Measurements from ENCODE around the gene CACNA2D3.

CACNA2D3 gene

GRCh38 chr3:54514416-54514815 lies 392.1 kb downstream of the CACNA2D3 start:
- no peak overlapping the region for H4K8ac ChIP-seq (ENCODE audit: low read depth, low read length)
- no peak overlapping the region for H2BK15ac ChIP-seq (replicated peaks; ENCODE audit: low read depth)
- no peak overlapping the region for H3K4me3 ChIP-seq (ENCODE audit: low read length)
- H3K4me1 ChIP-seq (ENCODE audit: control insufficient read depth, low read depth, low read length) = no peaks in the 10 kb centered on the region
- H2BK120ac ChIP-seq (ENCODE audit: low read depth, low read length) = no peak overlapping the region
- H3K36me3 ChIP-seq (ENCODE audit: control insufficient read depth, insufficient read depth, low read length) = no peaks in the 10 kb centered on the region
- H3K18ac ChIP-seq (ENCODE audit: low read length) = no peak overlapping the region
- no peak overlapping the region for H3K56ac ChIP-seq (ENCODE audit: low read length)
- no peak overlapping the region for H3K27ac ChIP-seq (ENCODE audit: low read depth, low read length)
- H2AK5ac ChIP-seq (ENCODE audit: low read length) = no peak overlapping the region
- H3K9ac ChIP-seq (ENCODE audit: low read length) = no peak overlapping the region
- DNase-seq = no peak
- H2BK5ac ChIP-seq (ENCODE audit: low read length) = no peak overlapping the region
- no peak overlapping the region for H3K4ac ChIP-seq (ENCODE audit: low read depth, low read length)
- no CpG with 5 or more reads among the region's 6 CpGs for WGBS (ENCODE audit: extremely low coverage, insufficient coverage, low lambda C conversion rate)
- no peaks in the 10 kb centered on the region for H3K27me3 ChIP-seq (ENCODE audit: insufficient read depth, low read length, poor library complexity)
- no peak overlapping the region for H3K23ac ChIP-seq (ENCODE audit: low read length)
- H3K79me1 ChIP-seq (ENCODE audit: low read length) = no peaks in the 10 kb centered on the region
- H4K5ac ChIP-seq (ENCODE audit: low read length) = no peak overlapping the region
- H3K4me2 ChIP-seq (ENCODE audit: low read length) = no peak overlapping the region
- no peaks in the 10 kb centered on the region for H3K79me2 ChIP-seq (ENCODE audit: control insufficient read depth, insufficient read depth, low read length)

- H3K23ac ChIP-seq (ENCODE audit: low read length) = no peak overlapping the region
- no CpG with 5 or more reads among the region's 4 CpGs for WGBS (ENCODE audit: extremely low coverage, insufficient coverage, low lambda C conversion rate)
- H3K4ac ChIP-seq (ENCODE audit: low read depth, low read length) = no peak overlapping the region
- H3K27me3 ChIP-seq (ENCODE audit: insufficient read depth, low read length, poor library complexity) = no peaks in the 10 kb centered on the region
- H3K18ac ChIP-seq (ENCODE audit: low read length) = no peak overlapping the region
- no peak overlapping the region for H3K56ac ChIP-seq (ENCODE audit: low read length)
- DNase-seq = no peak
- H2BK120ac ChIP-seq (ENCODE audit: low read depth, low read length) = no peak overlapping the region
- H3K79me1 ChIP-seq (ENCODE audit: low read length) = no peaks in the 10 kb centered on the region
- no peak overlapping the region for H2BK15ac ChIP-seq (replicated peaks; ENCODE audit: low read depth)
- H3K36me3 ChIP-seq (ENCODE audit: control insufficient read depth, insufficient read depth, low read length) = no peaks in the 10 kb centered on the region
- H2AK5ac ChIP-seq (ENCODE audit: low read length) = no peak overlapping the region
- H4K5ac ChIP-seq (ENCODE audit: low read length) = no peak overlapping the region
- H3K4me3 ChIP-seq (ENCODE audit: low read length) = no peak overlapping the region
- H3K27ac ChIP-seq (ENCODE audit: low read depth, low read length) = no peak overlapping the region
- no peaks in the 10 kb centered on the region for H3K79me2 ChIP-seq (ENCODE audit: control insufficient read depth, insufficient read depth, low read length)
- H3K4me2 ChIP-seq (ENCODE audit: low read length) = no peak overlapping the region
- H3K4me1 ChIP-seq (ENCODE audit: control insufficient read depth, low read depth, low read length) = no peaks in the 10 kb centered on the region
- no peak overlapping the region for H4K8ac ChIP-seq (ENCODE audit: low read depth, low read length)
- H2BK5ac ChIP-seq (ENCODE audit: low read length) = no peak overlapping the region
- H3K9ac ChIP-seq (ENCODE audit: low read length) = no peak overlapping the region
Measured at GRCh38 chr3:54515441-54516213, 393.3 kb downstream of the CACNA2D3 start.

- no peaks in the 10 kb centered on the region for H3K4me1 ChIP-seq (ENCODE audit: control insufficient read depth, low read depth, low read length)
- H3K27me3 ChIP-seq (ENCODE audit: insufficient read depth, low read length, poor library complexity) = no peaks in the 10 kb centered on the region
- H2AK5ac ChIP-seq (ENCODE audit: low read length) = no peak overlapping the region
- no peak overlapping the region for H2BK120ac ChIP-seq (ENCODE audit: low read depth, low read length)
- H2BK15ac ChIP-seq (replicated peaks; ENCODE audit: low read depth) = no peak overlapping the region
- H3K18ac ChIP-seq (ENCODE audit: low read length) = no peak overlapping the region
- no peak overlapping the region for H3K56ac ChIP-seq (ENCODE audit: low read length)
- H3K23ac ChIP-seq (ENCODE audit: low read length) = no peak overlapping the region
- no CpG with 5 or more reads among the region's 8 CpGs for WGBS (ENCODE audit: extremely low coverage, insufficient coverage, low lambda C conversion rate)
- H3K4me2 ChIP-seq (ENCODE audit: low read length) = no peak overlapping the region
- no peaks in the 10 kb centered on the region for H3K79me2 ChIP-seq (ENCODE audit: control insufficient read depth, insufficient read depth, low read length)
- no peak overlapping the region for H3K9ac ChIP-seq (ENCODE audit: low read length)
- H3K79me1 ChIP-seq (ENCODE audit: low read length) = no peaks in the 10 kb centered on the region
- no peaks in the 10 kb centered on the region for H3K36me3 ChIP-seq (ENCODE audit: control insufficient read depth, insufficient read depth, low read length)
- no peak overlapping the region for H3K4me3 ChIP-seq (ENCODE audit: low read length)
- no peak for DNase-seq
- H4K5ac ChIP-seq (ENCODE audit: low read length) = no peak overlapping the region
- H4K8ac ChIP-seq (ENCODE audit: low read depth, low read length) = no peak overlapping the region
- no peak overlapping the region for H2BK5ac ChIP-seq (ENCODE audit: low read length)
- H3K27ac ChIP-seq (ENCODE audit: low read depth, low read length) = no peak overlapping the region
- H3K4ac ChIP-seq (ENCODE audit: low read depth, low read length) = no peak overlapping the region
Measured at GRCh38 chr3:54517424-54517823, 395.1 kb downstream of the CACNA2D3 start.

GRCh38 chr3:54518011-54518675 lies 395.8 kb downstream of the CACNA2D3 start:
- H3K27me3 ChIP-seq (ENCODE audit: insufficient read depth, low read length, poor library complexity) = no peaks in the 10 kb centered on the region
- no peak overlapping the region for H3K27ac ChIP-seq (ENCODE audit: low read depth, low read length)
- H3K4me1 ChIP-seq (ENCODE audit: control insufficient read depth, low read depth, low read length) = no peaks in the 10 kb centered on the region
- H3K4me3 ChIP-seq (ENCODE audit: low read length) = no peak overlapping the region
- no peak overlapping the region for H4K8ac ChIP-seq (ENCODE audit: low read depth, low read length)
- H3K79me2 ChIP-seq (ENCODE audit: control insufficient read depth, insufficient read depth, low read length) = no peaks in the 10 kb centered on the region
- no peak overlapping the region for H2BK5ac ChIP-seq (ENCODE audit: low read length)
- no CpG with 5 or more reads among the region's 8 CpGs for WGBS (ENCODE audit: extremely low coverage, insufficient coverage, low lambda C conversion rate)
- H3K4ac ChIP-seq (ENCODE audit: low read depth, low read length) = no peak overlapping the region
- no peak overlapping the region for H3K23ac ChIP-seq (ENCODE audit: low read length)
- no peak for DNase-seq
- H2BK120ac ChIP-seq (ENCODE audit: low read depth, low read length) = no peak overlapping the region
- H3K36me3 ChIP-seq (ENCODE audit: control insufficient read depth, insufficient read depth, low read length) = no peaks in the 10 kb centered on the region
- H3K18ac ChIP-seq (ENCODE audit: low read length) = no peak overlapping the region
- no peak overlapping the region for H3K56ac ChIP-seq (ENCODE audit: low read length)
- no peaks in the 10 kb centered on the region for H3K79me1 ChIP-seq (ENCODE audit: low read length)
- no peak overlapping the region for H2BK15ac ChIP-seq (replicated peaks; ENCODE audit: low read depth)
- H3K4me2 ChIP-seq (ENCODE audit: low read length) = no peak overlapping the region
- H2AK5ac ChIP-seq (ENCODE audit: low read length) = no peak overlapping the region
- H4K5ac ChIP-seq (ENCODE audit: low read length) = no peak overlapping the region
- H3K9ac ChIP-seq (ENCODE audit: low read length) = no peak overlapping the region

GRCh38 chr3:54519493-54519892 lies 397.1 kb downstream of the CACNA2D3 start:
- no peak overlapping the region for H2BK15ac ChIP-seq (replicated peaks; ENCODE audit: low read depth)
- H3K79me1 ChIP-seq (ENCODE audit: low read length) = no peaks in the 10 kb centered on the region
- H3K4me1 ChIP-seq (ENCODE audit: control insufficient read depth, low read depth, low read length) = no peaks in the 10 kb centered on the region
- no peak overlapping the region for H3K27ac ChIP-seq (ENCODE audit: low read depth, low read length)
- no peak overlapping the region for H2BK120ac ChIP-seq (ENCODE audit: low read depth, low read length)
- H3K4ac ChIP-seq (ENCODE audit: low read depth, low read length) = no peak overlapping the region
- no peak overlapping the region for H4K8ac ChIP-seq (ENCODE audit: low read depth, low read length)
- H3K4me2 ChIP-seq (ENCODE audit: low read length) = no peak overlapping the region
- no peaks in the 10 kb centered on the region for H3K36me3 ChIP-seq (ENCODE audit: control insufficient read depth, insufficient read depth, low read length)
- H3K18ac ChIP-seq (ENCODE audit: low read length) = no peak overlapping the region
- no peak overlapping the region for H3K23ac ChIP-seq (ENCODE audit: low read length)
- DNase-seq = no peak
- no peak overlapping the region for H2BK5ac ChIP-seq (ENCODE audit: low read length)
- no peaks in the 10 kb centered on the region for H3K79me2 ChIP-seq (ENCODE audit: control insufficient read depth, insufficient read depth, low read length)
- no CpG with 5 or more reads among the region's 2 CpGs for WGBS (ENCODE audit: extremely low coverage, insufficient coverage, low lambda C conversion rate)
- H3K27me3 ChIP-seq (ENCODE audit: insufficient read depth, low read length, poor library complexity) = no peaks in the 10 kb centered on the region
- H3K4me3 ChIP-seq (ENCODE audit: low read length) = no peak overlapping the region
- no peak overlapping the region for H2AK5ac ChIP-seq (ENCODE audit: low read length)
- H3K56ac ChIP-seq (ENCODE audit: low read length) = no peak overlapping the region
- H4K5ac ChIP-seq (ENCODE audit: low read length) = no peak overlapping the region
- H3K9ac ChIP-seq (ENCODE audit: low read length) = no peak overlapping the region
